GM03348 (cell line): ENCODE results near the gene MGLL.
"Not testable (repeated sequence)": the region's sequence is repeated elsewhere in the genome, so short reads cannot be mapped to it uniquely, and the experiment has no call there.

Experiments used
- DNase-seq: peaks from one replicate; pipeline ENCODE4 v3.0.0; 2012; ENCODE audit warnings: low spot score

MGLL gene

GRCh38 chr3:127673191-127674100, 148.9 kb downstream of the MGLL start:
- peak; percentile 77 for DNase-seq

DNA sequence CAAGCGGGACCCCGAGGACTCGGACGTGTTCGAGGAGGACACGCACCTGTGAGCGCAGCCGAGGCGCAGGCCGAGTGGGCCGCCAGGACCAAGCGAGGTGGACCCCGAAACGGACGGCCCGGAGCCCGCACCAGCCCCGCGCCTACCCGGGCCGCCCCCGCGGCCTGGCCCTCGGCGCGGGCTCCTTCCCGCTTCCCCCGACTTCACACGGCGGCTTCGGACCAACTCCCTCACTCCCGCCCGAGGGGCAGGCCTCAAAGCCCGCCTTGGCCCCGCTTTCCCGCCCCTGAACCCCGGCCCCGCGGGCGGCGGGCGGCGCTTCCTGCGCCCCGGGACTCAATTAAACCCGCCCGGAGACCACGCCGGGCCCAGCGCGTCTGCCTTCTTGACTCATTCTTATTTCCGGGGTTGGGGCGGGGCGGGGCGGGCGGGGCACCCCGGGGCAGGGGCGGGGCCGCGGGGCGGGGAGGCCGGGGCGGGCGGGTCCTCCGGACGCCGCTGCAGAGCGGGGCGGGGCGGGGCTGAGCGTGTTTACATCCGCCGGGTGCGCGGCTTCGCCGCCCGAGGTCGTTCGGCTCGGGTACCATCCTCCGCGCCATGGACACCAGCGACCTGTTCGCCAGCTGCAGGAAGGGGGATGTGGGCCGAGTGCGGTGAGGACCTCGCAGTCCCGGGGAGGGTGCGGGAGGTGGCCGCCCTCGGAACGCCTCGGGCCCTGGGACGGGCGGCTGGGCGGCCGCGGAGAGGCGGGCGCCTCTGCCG, 149.7 kb downstream of the MGLL start, which contains the start of gene ABTB1:
Gene ABTB1, plus strand, starts transcription at position 524 of the 762 bp plus-strand sequence. Its CDS starts 74 bp downstream, at position 598.
- DNase-seq, result peak; percentile 99

GRCh38 chr3:127671523-127672428, 150.5 kb downstream of the MGLL start:
- DNase-seq, result peak; percentile 65

DNA sequence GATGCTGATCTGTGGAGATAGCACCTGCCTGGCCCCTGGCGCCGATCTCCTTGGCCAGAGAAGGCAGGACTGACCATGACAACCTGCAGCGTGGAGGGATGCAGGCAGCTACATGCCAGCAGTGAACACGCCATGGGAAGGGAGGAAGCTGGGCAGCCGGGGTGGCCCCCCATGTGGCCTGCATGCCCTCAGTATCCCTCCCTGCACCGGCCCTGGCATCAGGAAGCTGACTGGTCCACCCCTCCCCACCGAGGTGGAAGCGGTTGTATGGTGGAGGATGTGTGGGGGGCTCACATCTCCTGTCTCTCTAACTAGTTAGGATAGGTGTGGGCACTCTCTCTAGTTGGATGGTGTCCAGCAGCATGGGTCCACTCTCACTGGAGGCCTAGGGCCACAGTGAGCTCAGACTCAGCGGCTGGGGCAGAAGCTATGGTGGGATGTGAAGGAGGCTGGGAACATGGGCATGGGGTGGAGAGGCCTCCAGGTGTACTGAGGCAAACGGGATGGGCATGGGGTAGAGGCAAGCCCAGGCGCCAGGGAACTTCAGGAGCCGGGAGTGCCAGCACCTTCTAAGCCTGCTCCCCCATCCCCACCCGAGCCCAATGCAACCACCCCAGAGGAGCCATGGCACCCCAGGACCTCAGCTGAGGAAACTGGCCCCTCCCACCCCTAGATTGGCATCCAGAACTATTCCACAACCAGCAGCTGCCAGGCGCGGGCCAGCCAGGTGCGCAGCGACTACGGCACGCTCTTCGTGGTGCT, 151.4 kb downstream of the MGLL start:
- no peak for DNase-seq

DNA sequence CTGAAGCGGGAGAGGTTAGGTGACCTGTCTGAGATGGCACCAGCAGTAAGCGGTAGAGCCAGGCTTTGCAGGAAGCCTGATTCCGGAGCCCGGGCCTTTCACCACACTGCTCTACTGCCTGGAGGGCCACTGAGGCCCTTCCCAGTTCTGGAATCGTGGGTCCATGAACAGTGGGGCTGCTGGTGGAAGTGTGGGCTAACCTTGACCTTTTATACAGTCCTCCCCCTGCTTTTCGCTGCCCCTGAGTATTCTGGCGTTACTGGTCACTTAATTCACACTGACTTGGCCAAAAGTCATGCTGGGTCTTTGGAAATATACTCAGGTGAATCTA, 152.1 kb downstream of the MGLL start:
- no peak for DNase-seq

DNA sequence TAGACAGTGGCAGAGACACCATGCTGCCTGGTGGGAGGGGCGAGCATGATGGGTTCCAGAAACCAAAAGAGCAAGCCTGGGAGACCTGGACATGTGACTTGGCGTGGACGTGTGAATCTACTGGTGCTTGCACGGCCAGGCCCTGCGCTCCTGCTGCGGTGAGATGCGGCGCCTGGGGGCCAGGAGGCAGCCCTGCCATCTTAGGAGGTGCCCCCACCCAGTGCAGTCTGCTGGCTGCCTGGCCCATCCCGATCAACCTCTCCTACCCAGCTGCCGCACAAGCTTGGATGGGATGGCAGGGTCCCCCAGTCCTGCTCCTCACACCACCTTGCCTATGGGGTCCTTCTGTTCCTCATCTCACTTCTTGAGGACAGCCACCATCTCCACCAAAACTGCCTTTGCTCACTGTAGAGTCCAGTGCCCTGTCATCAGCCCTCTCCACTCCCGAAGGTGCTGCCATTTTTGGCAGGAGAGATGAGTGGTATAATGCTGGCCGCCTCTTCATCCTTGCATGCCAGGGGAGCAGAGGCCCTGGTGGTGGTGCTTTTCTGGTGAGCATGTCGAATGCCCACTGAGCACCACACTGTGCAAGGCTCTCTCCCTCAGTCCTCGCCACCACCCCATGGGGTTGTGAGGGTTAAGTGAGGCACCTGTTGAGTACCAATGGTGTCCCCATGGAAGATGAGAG, 152.6 kb downstream of the MGLL start:
- DNase-seq, result no peak

GRCh38 chr3:127668906-127669305, 153.4 kb downstream of the MGLL start:
- DNase-seq, result no peak

DNA sequence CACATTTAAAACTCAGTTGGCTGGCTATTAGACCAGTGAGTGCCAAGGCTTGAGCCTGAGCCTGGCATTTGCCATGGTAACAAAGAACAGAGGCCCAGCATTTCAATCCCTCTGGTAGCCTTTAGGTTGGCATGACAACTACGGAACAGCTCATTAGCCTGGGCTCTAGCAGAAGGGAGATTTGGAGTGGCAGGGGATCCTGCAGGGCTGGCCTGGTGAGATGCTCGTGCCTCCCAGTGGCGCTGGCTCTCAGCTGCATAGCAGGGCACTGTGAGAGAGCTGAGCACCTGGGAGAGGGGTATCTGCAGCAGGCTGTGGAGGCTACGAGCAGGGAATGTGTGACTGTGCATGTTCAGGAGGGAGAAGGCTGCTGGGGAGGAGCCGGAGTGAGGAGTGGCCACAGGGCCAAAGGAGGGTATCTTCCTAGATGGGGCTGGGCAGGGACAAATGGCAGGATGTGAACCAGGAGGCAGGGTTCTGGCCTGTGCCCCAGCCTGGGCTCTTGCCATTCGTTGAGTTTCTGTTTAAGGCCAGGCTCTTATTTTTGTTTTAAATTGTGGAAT, 155.1 kb downstream of the MGLL start:
- no peak for DNase-seq

GRCh38 chr3:127666676-127667075, 155.6 kb downstream of the MGLL start:
- no peak for DNase-seq

DNA sequence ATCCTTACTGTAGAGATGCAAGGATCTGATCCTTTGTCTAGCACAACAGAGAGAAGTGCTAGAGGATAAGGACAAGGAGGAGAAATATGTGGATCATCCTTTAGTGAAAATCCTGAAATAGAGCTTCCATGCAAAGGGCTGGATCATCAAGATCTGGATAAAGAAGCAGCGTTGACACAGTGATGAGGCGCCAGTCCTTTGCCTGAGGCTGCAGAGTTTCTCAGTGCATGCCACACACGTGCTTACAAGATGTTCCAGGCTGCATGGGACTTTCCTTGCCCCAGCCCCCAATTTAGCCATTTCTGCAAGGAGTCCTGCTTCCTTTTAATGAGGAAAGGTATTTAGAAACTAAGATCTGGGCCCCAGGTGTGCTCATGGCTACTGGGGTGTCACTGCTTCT, 156.7 kb downstream of the MGLL start:
- no peak for DNase-seq

DNA sequence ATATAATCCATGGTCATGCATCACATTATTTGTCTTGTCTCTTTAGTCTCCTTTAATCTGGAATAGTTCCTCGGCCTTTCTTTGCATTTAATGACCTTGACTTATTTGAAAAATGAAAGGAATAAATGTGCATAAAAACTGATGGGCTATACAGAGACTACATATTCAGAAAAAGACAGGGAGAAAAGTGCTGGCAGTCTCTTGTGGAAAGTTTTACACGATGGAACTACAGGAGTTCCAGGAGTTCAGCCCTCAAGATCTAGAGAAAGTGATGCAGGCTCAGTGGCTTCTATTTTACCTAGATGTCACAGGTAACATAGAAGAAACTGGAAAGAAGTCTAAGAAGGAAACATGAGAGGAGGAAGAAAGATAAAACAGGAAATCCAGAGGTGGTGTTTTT, 157.2 kb downstream of the MGLL start:
- no peak for DNase-seq

- no peak for DNase-seq
Observed at GRCh38 chr3:127663151-127663550, 159.2 kb downstream of the MGLL start.

- DNase-seq, result no peak
Observed at GRCh38 chr3:127662001-127662469, 160.3 kb downstream of the MGLL start.

DNA sequence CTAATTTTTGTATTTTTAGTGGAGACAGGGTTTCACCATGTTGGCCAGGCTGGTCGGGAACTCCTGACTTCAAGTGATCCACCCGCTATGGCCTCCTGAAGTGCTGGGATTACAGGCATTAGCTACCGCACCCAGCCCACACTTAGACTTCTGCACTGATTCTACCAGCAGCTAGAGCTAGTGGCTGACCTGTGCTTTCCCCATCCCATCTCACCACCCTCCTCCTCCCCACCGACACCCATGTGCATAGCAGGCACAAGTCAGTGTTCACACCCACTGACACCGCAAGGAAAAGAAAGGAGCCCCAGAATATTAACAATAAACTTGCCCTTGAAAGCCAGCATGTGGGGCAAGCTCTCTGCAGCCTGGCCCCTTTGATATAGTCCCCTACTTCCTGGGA, 160.7 kb downstream of the MGLL start:
- no peak for DNase-seq

DNA sequence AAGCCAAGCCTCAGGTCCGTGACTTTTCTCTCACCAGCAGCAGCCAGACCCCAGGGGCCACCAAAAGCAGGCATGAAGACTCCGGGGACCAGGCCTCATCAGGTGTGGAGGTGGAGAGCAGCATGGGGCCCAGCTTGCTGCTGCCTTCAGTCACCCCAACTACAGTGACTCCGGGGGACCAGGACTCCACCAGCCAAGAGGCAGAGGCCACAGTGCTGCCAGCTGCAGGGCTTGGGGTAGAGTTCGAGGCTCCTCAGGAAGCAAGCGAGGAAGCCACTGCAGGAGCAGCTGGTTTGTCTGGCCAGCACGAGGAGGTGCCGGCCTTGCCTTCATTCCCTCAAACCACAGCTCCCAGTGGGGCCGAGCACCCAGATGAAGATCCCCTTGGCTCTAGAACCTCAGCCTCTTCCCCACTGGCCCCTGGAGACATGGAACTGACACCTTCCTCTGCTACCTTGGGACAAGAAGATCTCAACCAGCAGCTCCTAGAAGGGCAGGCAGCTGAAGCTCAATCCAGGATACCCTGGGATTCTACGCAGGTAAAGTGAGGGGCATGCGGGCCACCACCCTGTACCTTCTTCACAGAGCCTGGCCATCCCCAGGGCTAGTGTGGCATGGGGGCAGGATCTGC, 161.6 kb downstream of the MGLL start:
- DNase-seq, result no peak

DNA sequence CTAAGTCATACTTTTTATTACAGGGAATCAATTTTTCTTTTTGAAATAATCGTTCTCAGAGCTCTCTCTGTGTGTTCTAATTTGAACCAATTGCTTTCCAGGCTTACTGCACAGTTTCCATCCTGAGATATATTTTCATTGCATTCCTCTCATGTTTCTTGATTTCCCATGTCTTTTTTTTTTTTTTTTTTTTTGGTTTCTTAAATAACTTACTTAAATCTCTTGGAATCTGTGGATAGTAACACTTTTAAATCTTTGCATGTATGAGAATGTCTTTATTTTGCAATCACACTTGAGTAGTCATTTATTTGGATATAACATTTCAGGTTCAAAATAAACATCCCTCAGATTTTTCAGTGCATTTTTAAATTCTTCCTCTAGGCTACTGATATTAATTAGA, 164.1 kb downstream of the MGLL start:
- no peak for DNase-seq

- no peak for DNase-seq
Observed at GRCh38 chr3:127656906-127657305, 165.4 kb downstream of the MGLL start.

DNA sequence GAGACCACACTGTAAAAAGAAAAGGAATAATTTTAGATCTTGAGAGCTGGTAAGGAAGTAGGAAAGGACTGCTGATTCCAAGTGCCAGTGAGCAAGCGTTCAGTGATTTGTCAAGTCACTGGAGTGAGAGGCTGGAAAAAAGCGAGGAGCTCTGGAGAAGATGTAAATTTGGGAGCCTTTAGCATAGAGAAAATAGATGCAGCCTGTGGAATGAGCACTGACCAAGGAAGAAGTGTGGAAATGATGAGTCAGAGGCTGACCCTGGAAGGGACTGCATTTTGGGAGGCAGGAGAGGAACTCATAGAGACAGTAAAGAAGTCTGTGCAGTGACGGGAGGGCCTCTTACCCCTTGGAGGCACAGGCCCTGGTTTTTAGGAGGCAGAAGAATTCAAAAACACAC, 166.7 kb downstream of the MGLL start:
- peak; percentile 75 for DNase-seq

DNA sequence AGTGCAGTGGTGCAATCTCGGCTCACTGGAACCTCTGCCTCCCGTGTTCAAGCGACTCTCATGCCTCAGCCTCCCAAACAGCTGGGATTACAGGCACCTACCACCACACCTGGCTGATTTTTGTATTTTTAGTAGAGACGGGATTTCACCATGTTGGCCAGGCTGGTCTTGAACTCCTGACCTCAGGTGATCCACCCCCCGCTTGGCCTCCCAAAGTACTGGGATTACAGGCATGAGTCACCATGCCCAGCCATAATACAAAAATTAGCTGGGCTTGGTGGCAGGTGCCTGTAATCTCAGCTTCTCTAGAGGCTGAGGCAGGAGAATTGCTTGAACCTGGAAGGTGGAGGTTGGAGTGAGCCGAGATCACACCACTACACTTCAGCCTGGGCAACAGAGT, 167.3 kb downstream of the MGLL start:
- DNase-seq, result not testable (repeated sequence)

GRCh38 chr3:127654374-127654773, 167.9 kb downstream of the MGLL start:
- DNase-seq, result no peak
